SK-N-SH (cell line): ENCODE results near the gene MCM8. TPM values are rescaled to one million over a fixed set of nuclear protein-coding genes. Genes with fewer than 3 reads are reported as not detected.

Experiments
- CTCF ChIA-PET: fragments of 300-600, 350-600 bp; formaldehyde crosslinking; extraction: SDS; loops from one replicate; lab custom pipeline; 2021; lab: Yijun Ruan, JAX
- POLR2A ChIA-PET: fragments of 350-600 bp; sonication (Branson Sonifier 250); formaldehyde crosslinking; extraction: SDS; loops from one replicate; lab custom pipeline; 2020; ENCODE audit warnings: antibody characterized with exemption, inconsistent platforms; lab: Yijun Ruan, JAX
- DNase-seq: peaks from one replicate; pipeline ENCODE4 v3.0.0; 2012
- H2AFZ ChIP-seq: fragments of 200-600 bp; sonication (generic); 2 replicates; pipeline ENCODE4 v1.8.1; 2016; ENCODE audit warnings: antibody characterized with exemption, mild to moderate bottlenecking, low read depth
- H3F3A ChIP-seq: fragments of 200-600 bp; sonication (generic); replicated peaks from 2 replicates; pipeline ENCODE3; 2016; ENCODE audit warnings: antibody characterized with exemption, mild to moderate bottlenecking; ENCODE audit not compliant: insufficient read depth
- H3K27ac ChIP-seq, 2 experiments: fragments of 200-500 bp in 1 of 2; fragments of 200-600 bp in 1 of 2; sonication (Bioruptor generic) in 1 of 2; sonication (generic), shearing (Covaris generic) in 1 of 2; 2 replicates each; pipeline versions ENCODE4 v1.5.1 to v1.6.1; 2014 to 2016; ENCODE audit warnings: low read depth in 2 of 2, inconsistent platforms in 1 of 2, low read length in 1 of 2, mild to moderate bottlenecking in 1 of 2, mixed read lengths in 1 of 2
- H3K27me3 ChIP-seq: fragments of 200-600 bp; sonication (generic), shearing (Covaris generic); 2 replicates; pipeline ENCODE4 v1.6.1; 2016; ENCODE audit warnings: mixed run types; ENCODE audit not compliant: insufficient read depth
- H3K36me3 ChIP-seq, 2 experiments: fragments of 200-500 bp in 1 of 2; fragments of 200-600 bp in 1 of 2; sonication (Bioruptor generic) in 1 of 2; sonication (generic) in 1 of 2; replicated peaks in 1 of 2; 2 replicates each; pipeline versions ENCODE3 to v1.5.1; 2014 to 2016; ENCODE audit warnings: low read length in 1 of 2, mild to moderate bottlenecking in 1 of 2; ENCODE audit not compliant: insufficient read depth in 2 of 2, control insufficient read depth in 1 of 2
- H3K4me1 ChIP-seq, 2 experiments: fragments of 200-500 bp in 1 of 2; fragments of 200-600 bp in 1 of 2; sonication (Bioruptor generic) in 1 of 2; sonication (generic), shearing (Covaris generic) in 1 of 2; 2 replicates each; pipeline versions ENCODE4 v1.5.1 to v1.6.1; 2014 to 2016; ENCODE audit warnings: low read depth in 1 of 2, low read length in 1 of 2, mixed run types in 1 of 2; ENCODE audit not compliant: insufficient read depth in 2 of 2, control insufficient read depth in 1 of 2
- H3K4me2 ChIP-seq: fragments of 200-600 bp; sonication (generic), shearing (Covaris generic); 2 replicates; pipeline ENCODE4 v1.6.1; 2017; ENCODE audit warnings: mixed run types
- H3K4me3 ChIP-seq, 2 experiments: fragments of 200-500 bp in 1 of 2; fragments of 200-600 bp in 1 of 2; sonication (Bioruptor generic) in 1 of 2; sonication (generic), shearing (Covaris generic) in 1 of 2; 2 replicates each; pipeline versions ENCODE4 v1.5.1 to v1.8.1; 2014 to 2016; ENCODE audit warnings: low read depth in 2 of 2, inconsistent platforms in 1 of 2, low read length in 1 of 2, mild to moderate bottlenecking in 1 of 2, mixed read lengths in 1 of 2, moderate library complexity in 1 of 2
- H3K79me2 ChIP-seq: fragments of 200-600 bp; sonication (generic); 2 replicates; pipeline ENCODE4 v1.8.1; 2017; ENCODE audit warnings: mild to moderate bottlenecking; ENCODE audit not compliant: insufficient read depth
- H3K9ac ChIP-seq: fragments of 200-600 bp; sonication (generic); 2 replicates; pipeline ENCODE4 v1.6.1; 2017; ENCODE audit warnings: mixed run types
- H3K9me2 ChIP-seq: fragments of 200-600 bp; sonication (generic); 2 replicates; pipeline ENCODE4 v1.6.1; 2017; ENCODE audit warnings: mixed run types
- H3K9me3 ChIP-seq: fragments of 200-600 bp; sonication (generic); 2 replicates; pipeline ENCODE4 v1.6.1; 2017; ENCODE audit warnings: mixed run types, mild to moderate bottlenecking, moderate library complexity
- H4K20me1 ChIP-seq: fragments of 200-600 bp; sonication (generic); 2 replicates; pipeline ENCODE4 v1.6.1; 2017; ENCODE audit warnings: mild to moderate bottlenecking, mixed run types; ENCODE audit not compliant: insufficient read depth
- CHD2 ChIP-seq: fragments of 150-350 bp; IDR thresholded peaks from 2 replicates; pipeline ENCODE4 v1.6.1; 2018; ENCODE audit warnings: low read length; ENCODE audit not compliant: partially characterized antibody
- EP300 ChIP-seq, 2 experiments: IDR thresholded peaks; 2 replicates each; pipeline versions ENCODE4 v1.4.0 to v1.6.1; 2012; ENCODE audit warnings: borderline replicate concordance in 1 of 2, low read depth in 1 of 2, low read length in 1 of 2
- FOXM1 ChIP-seq: IDR thresholded peaks from 2 replicates; pipeline ENCODE4 v1.4.0; 2012; ENCODE audit warnings: low read depth, mild to moderate bottlenecking
- MEF2A ChIP-seq: IDR thresholded peaks from 2 replicates; pipeline ENCODE4 v1.4.0; 2012; ENCODE audit warnings: low read depth, borderline replicate concordance
- PBX3 ChIP-seq: IDR thresholded peaks from 2 replicates; pipeline ENCODE4; 2012
- RAD21 ChIP-seq: IDR thresholded peaks from 2 replicates; pipeline ENCODE4 v1.6.1; 2012; ENCODE audit warnings: mild to moderate bottlenecking, low read length
- REST ChIP-seq: IDR thresholded peaks from 2 replicates; pipeline ENCODE4 v1.6.1; 2012; ENCODE audit warnings: mild to moderate bottlenecking, low read depth, low read length, moderate library complexity
- RFX5 ChIP-seq: IDR thresholded peaks from 2 replicates; pipeline ENCODE4 v1.6.1; 2012; ENCODE audit warnings: mild to moderate bottlenecking, improper control_type of control experiment, low read length
- SIN3A ChIP-seq: IDR thresholded peaks from 2 replicates; pipeline ENCODE4 v1.6.1; 2012; ENCODE audit warnings: low read depth, mild to moderate bottlenecking, low read length, moderate library complexity, borderline replicate concordance
- TAF1 ChIP-seq: IDR thresholded peaks from 2 replicates; pipeline ENCODE4 v1.6.1; 2012; ENCODE audit warnings: low read depth, mild to moderate bottlenecking, low read length, moderate library complexity, borderline replicate concordance
- USF1 ChIP-seq: IDR thresholded peaks from 2 replicates; pipeline ENCODE4 v1.4.0; 2012; ENCODE audit warnings: low read depth, borderline replicate concordance
- ZBTB33 ChIP-seq: IDR thresholded peaks from 2 replicates; pipeline ENCODE4 v1.4.0; 2012; ENCODE audit warnings: low read depth, borderline replicate concordance
- WGBS: methylation state at CpG from one replicate; pipeline ENCODE4 v1.1.6; 2017; ENCODE audit warnings: low lambda C conversion rate; 5-methylcytosine and 5-hydroxymethylcytosine counted together
- polyA plus RNA-seq, 3 experiments: library from polyadenylated mRNA; depleted of rRNA; stranded (reverse); fragments of >200 nt; gene quantifications; 2 replicates each; pipeline ENCODE4 v1.2.3, GENCODE V29; 2012

The MCM8 gene
- polyA plus RNA-seq, 1 of the 3 experiments (the other 2 are of a cell fraction) = 4.0 TPM

- no peaks in the 10 kb centered on the region for H3K27me3 ChIP-seq
- no peak overlapping the region for H3K4me3 ChIP-seq
- POLR2A ChIA-PET = no interaction called here
- no peak overlapping the region for H2AFZ ChIP-seq
- no peak overlapping the region for H3K4me2 ChIP-seq
- CTCF ChIA-PET = no interaction called here
- 96% methylated on average over 3 of the region's 3 CpGs for WGBS
- no peaks in the 10 kb centered on the region for H4K20me1 ChIP-seq
- H3K79me2 ChIP-seq = no peaks in the 10 kb centered on the region
- H3K4me1 ChIP-seq = no peaks in the 10 kb centered on the region
- peaks cover 18 to 44% of the 10 kb centered on the region in 2 experiments for H3K36me3 ChIP-seq
- no peak overlapping the region for H3K9ac ChIP-seq
- no peaks in the 10 kb centered on the region for H3F3A ChIP-seq
- H3K9me2 ChIP-seq = no peaks in the 10 kb centered on the region
- TF ChIP-seq CHD2 (no peak), RAD21 (no peak), REST (no peak)
- no peak overlapping the region for H3K27ac ChIP-seq
- no peaks in the 10 kb centered on the region for H3K9me3 ChIP-seq
- DNase-seq = no peak
These were observed 18.0 kb downstream of the MCM8 start for GRCh38 chr20:5968462-5968861.

- no peak overlapping the region for H3K27ac ChIP-seq
- no peaks in the 10 kb centered on the region for H4K20me1 ChIP-seq
- no peaks in the 10 kb centered on the region for H3F3A ChIP-seq
- no peaks in the 10 kb centered on the region for H3K27me3 ChIP-seq
- H3K79me2 ChIP-seq = no peaks in the 10 kb centered on the region
- no peak overlapping the region for H3K4me3 ChIP-seq
- H3K9me2 ChIP-seq = no peaks in the 10 kb centered on the region
- no peaks in the 10 kb centered on the region for H3K4me1 ChIP-seq
- POLR2A ChIA-PET = no interaction called here
- no peak overlapping the region for H3K9ac ChIP-seq
- H3K9me3 ChIP-seq = no peaks in the 10 kb centered on the region
- H3K36me3 ChIP-seq = peaks cover 10 to 35% of the 10 kb centered on the region in 2 experiments
- CTCF ChIA-PET = no interaction called here
- DNase-seq = no peak
- H2AFZ ChIP-seq = no peak overlapping the region
- WGBS = 95% methylated on average over 9 of the region's 9 CpGs
- no peak overlapping the region for H3K4me2 ChIP-seq
- TF ChIP-seq PBX3 (no peak), MEF2A (no peak), ZBTB33 (no peak), USF1 (no peak), EP300 (IDR thresholded peaks at IDR 0.05; ENCODE audit: borderline replicate concordance in 1 of 2, low read depth in 1 of 2, low read length in 1 of 2) (no peak), TAF1 (no peak), FOXM1 (no peak), SIN3A (no peak), REST (no peak), RFX5 (no peak)
These were observed 19.0 kb downstream of the MCM8 start for GRCh38 chr20:5969348-5969935.
